ENCODE results near the gene ACD.

Gene ACD

GRCh38 chr16:67652578-67653127 is 7.4 kb downstream of the ACD start:
- Histone ChIP-seq H3K9me2 (ENCODE audit: low read depth, low read length) (no peaks in the 10 kb centered on the region), H3K4me1 (ENCODE audit: insufficient read depth, low read length, severe bottlenecking) (no peaks in the 10 kb centered on the region), H4K20me1 (ENCODE audit: insufficient read depth, low read length) (no peaks in the 10 kb centered on the region), H3K4me3 (ENCODE audit: low read depth, low read length, poor library complexity, severe bottlenecking) (no peak overlapping the region), H2AFZ (ENCODE audit: low read length) (no peak overlapping the region), H3K9ac (ENCODE audit: low read length) (no peak overlapping the region), H3K27me3 (ENCODE audit: insufficient read depth, low read length) (no peaks in the 10 kb centered on the region), H3K4me2 (ENCODE audit: low read length) (no peak overlapping the region), H3K36me3 (ENCODE audit: insufficient read depth, low read length) (peaks cover 81% of the 10 kb centered on the region), H3K27ac (ENCODE audit: low read depth, low read length, poor library complexity, severe bottlenecking) (no peak overlapping the region), H3K79me2 (ENCODE audit: insufficient read depth, low read length) (no peaks in the 10 kb centered on the region), H3F3A (ENCODE audit: insufficient read depth, low read length) (no peaks in the 10 kb centered on the region), H3K9me3 (ENCODE audit: low read length) (no peaks in the 10 kb centered on the region)
- TF ChIP-seq CTCF (IDR thresholded peaks at IDR 0.05; ENCODE audit: low read length) (no peak), EZH2 (IDR thresholded peaks at IDR 0.05; ENCODE audit: borderline replicate concordance, low read length) (no peak)

- Histone ChIP-seq H3K4me3 (ENCODE audit: low read depth, low read length, poor library complexity, severe bottlenecking) (no peak overlapping the region), H3K9me3 (ENCODE audit: low read length) (no peaks in the 10 kb centered on the region), H2AFZ (ENCODE audit: low read length) (no peak overlapping the region), H3K27me3 (ENCODE audit: insufficient read depth, low read length) (no peaks in the 10 kb centered on the region), H3K4me1 (ENCODE audit: insufficient read depth, low read length, severe bottlenecking) (peaks cover 3% of the 10 kb centered on the region), H3K4me2 (ENCODE audit: low read length) (no peak overlapping the region), H3K9me2 (ENCODE audit: low read depth, low read length) (no peaks in the 10 kb centered on the region), H3K36me3 (ENCODE audit: insufficient read depth, low read length) (peaks cover 80% of the 10 kb centered on the region), H3K9ac (ENCODE audit: low read length) (no peak overlapping the region), H4K20me1 (ENCODE audit: insufficient read depth, low read length) (no peaks in the 10 kb centered on the region), H3K27ac (ENCODE audit: low read depth, low read length, poor library complexity, severe bottlenecking) (no peak overlapping the region), H3K79me2 (ENCODE audit: insufficient read depth, low read length) (no peaks in the 10 kb centered on the region), H3F3A (ENCODE audit: insufficient read depth, low read length) (no peaks in the 10 kb centered on the region)
- no peak for TF ChIP-seq EZH2 (IDR thresholded peaks at IDR 0.05; ENCODE audit: borderline replicate concordance, low read length)
- TF ChIP-seq CTCF (IDR thresholded peaks at IDR 0.05; ENCODE audit: low read length): no peak
These were observed 8.2 kb downstream of the ACD start for GRCh38 chr16:67651847-67652246.

DNA sequence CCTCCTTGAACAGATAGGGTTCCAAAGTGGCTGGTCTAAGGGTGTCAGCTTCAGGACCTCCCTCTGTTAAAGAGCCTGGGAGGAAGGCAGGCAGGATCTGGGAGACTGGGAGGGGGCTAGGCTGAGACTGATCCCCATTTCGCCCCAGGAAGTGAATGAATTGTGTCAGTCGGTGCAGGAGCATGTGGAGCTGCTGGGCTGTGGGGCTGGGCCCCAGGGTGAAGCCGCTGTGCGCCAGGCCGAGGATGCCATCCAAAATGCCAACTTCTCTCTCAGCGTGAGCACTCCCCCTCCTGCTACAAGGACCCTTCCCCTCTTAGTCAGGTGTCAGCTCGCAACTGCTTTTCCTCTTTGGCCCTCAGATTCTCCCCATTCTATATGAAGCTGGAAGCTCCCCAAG is 9.0 kb downstream of the ACD start:
- Histone ChIP-seq H3K27ac (ENCODE audit: low read depth, low read length, poor library complexity, severe bottlenecking) (no peak overlapping the region), H3K4me3 (ENCODE audit: low read depth, low read length, poor library complexity, severe bottlenecking) (no peak overlapping the region), H4K20me1 (ENCODE audit: insufficient read depth, low read length) (no peaks in the 10 kb centered on the region), H2AFZ (ENCODE audit: low read length) (no peak overlapping the region), H3K36me3 (ENCODE audit: insufficient read depth, low read length) (peaks cover 80% of the 10 kb centered on the region), H3K27me3 (ENCODE audit: insufficient read depth, low read length) (no peaks in the 10 kb centered on the region), H3K9me2 (ENCODE audit: low read depth, low read length) (no peaks in the 10 kb centered on the region), H3K9me3 (ENCODE audit: low read length) (no peaks in the 10 kb centered on the region), H3F3A (ENCODE audit: insufficient read depth, low read length) (no peaks in the 10 kb centered on the region), H3K79me2 (ENCODE audit: insufficient read depth, low read length) (no peaks in the 10 kb centered on the region), H3K9ac (ENCODE audit: low read length) (no peak overlapping the region), H3K4me2 (ENCODE audit: low read length) (no peak overlapping the region), H3K4me1 (ENCODE audit: insufficient read depth, low read length, severe bottlenecking) (peaks cover 10% of the 10 kb centered on the region)
- TF ChIP-seq EZH2 (IDR thresholded peaks at IDR 0.05; ENCODE audit: borderline replicate concordance, low read length) (no peak), CTCF (IDR thresholded peaks at IDR 0.05; ENCODE audit: low read length) (no peak)
